Rectal smooth muscle tissue (tissue), 1 donor: Measurements from ENCODE around the gene MAST3.
"Not testable (repeated sequence)": the region's sequence is repeated elsewhere in the genome, so short reads cannot be mapped to it uniquely, and the experiment has no call there.

Experiments used
- H3K27ac ChIP-seq: one replicate; pipeline ENCODE4 v1.7.0; 2013; ENCODE audit warnings: low read depth, low read length, inconsistent platforms
- H3K27me3 ChIP-seq: one replicate; pipeline ENCODE4 v1.7.0; 2013; ENCODE audit warnings: low read length; ENCODE audit not compliant: control insufficient read depth, insufficient read depth
- H3K36me3 ChIP-seq: one replicate; pipeline ENCODE4 v1.7.0; 2013; ENCODE audit warnings: low read length; ENCODE audit not compliant: control insufficient read depth, insufficient read depth
- H3K4me1 ChIP-seq: one replicate; pipeline ENCODE4 v1.7.0; 2013; ENCODE audit warnings: low read length; ENCODE audit not compliant: control insufficient read depth, insufficient read depth
- H3K4me3 ChIP-seq: one replicate; pipeline ENCODE4 v1.7.0; 2013; ENCODE audit warnings: low read length
- H3K9ac ChIP-seq: one replicate; pipeline ENCODE4 v1.7.0; 2013; ENCODE audit warnings: low read length

The MAST3 gene

DNA sequence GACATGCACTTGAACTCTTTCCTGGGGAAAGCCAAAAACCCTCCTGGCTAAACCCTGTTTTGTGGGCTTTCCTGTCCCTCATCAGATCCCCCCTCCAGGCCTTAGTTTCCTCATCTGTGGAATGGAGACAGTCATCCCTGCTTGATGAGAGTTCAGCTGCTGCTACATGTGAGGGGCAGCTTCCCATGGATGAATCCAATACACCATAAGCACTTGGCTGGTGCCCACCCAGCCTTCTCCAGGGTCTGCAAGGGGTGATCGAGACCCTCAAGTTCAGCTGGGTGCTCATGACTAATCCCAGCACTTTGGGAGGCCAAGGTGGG, 32.4 kb upstream of the MAST3 start:
- Histone ChIP-seq H3K27ac (no peak overlapping the region), H3K36me3 (no peaks in the 10 kb centered on the region)

DNA sequence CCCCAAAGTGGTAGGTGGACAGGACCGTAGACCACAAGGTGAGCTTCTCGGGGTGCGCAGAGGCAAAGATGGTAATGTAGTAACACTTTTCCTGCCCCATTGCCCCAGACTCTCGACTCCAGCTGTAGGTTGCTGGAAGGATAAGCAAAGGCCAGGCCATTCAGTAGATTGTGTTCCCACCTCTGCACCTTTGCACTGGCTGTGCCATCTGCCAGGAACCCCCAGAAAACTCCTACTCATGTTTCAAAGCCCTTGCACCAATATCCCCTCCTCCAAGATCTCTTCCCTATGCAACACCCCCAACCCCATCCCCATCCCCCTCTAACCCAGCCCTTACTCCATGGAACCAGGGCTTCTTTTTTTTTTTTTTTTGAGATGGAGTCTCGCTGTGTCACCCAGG, 29.2 kb upstream of the MAST3 start:
- Histone ChIP-seq H3K4me3 (no peak overlapping the region), H3K27ac (no peak overlapping the region), H3K36me3 (no peaks in the 10 kb centered on the region), H3K4me1 (no peaks in the 10 kb centered on the region), H3K9ac (no peak overlapping the region), H3K27me3 (peaks cover 3% of the 10 kb centered on the region)

More for the DNA sequence above, 32.4 kb upstream of the MAST3 start:
- Histone ChIP-seq H3K27me3 (peaks cover 2% of the 10 kb centered on the region), H3K9ac (no peak overlapping the region), H3K4me1 (no peaks in the 10 kb centered on the region), H3K4me3 (no peak overlapping the region)

DNA sequence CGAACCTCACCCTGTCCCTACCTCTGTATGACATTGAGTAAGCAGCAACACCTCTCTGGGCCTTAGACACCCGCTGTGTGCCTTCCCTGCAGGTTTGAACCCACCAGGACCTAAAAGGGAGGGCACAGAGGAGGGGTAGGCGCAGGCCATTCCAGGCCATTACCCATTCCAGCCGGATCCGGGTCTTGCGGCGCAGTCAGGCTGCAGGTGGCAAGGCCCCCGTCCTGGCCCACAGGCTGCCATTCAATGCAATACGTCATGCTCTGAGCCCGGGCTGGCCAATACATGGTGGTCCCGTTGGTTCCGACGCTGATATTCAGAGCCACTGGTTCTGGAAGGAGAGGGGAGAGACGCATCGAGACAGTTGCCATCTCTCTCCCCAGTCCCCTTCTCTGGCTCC, 28.2 kb upstream of the MAST3 start:
- Histone ChIP-seq H3K27ac (no peak overlapping the region), H3K4me1 (no peaks in the 10 kb centered on the region), H3K4me3 (no peak overlapping the region), H3K9ac (no peak overlapping the region), H3K36me3 (no peaks in the 10 kb centered on the region), H3K27me3 (peaks cover 3% of the 10 kb centered on the region)

DNA sequence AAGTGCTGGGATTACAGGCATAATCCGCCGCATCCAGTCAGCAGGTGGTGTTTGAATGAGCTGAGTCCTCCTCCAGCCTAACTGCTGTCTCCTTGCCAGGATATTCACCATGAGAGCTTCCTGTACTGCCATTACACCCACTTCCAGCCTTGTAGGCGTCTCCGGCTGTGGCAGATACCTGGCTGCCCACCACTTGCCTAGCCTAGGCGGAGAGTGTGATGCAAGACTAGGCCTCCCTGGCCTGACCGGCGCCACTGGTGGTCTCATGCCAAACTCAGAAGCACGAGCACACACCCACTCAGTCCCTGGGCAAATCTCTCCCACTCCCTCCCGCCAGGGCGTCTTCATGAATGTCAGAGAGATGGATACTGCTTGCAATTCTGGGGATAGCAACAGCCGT, 27.4 kb upstream of the MAST3 start:
- H3K27me3 ChIP-seq = peaks cover 3% of the 10 kb centered on the region
- no peaks in the 10 kb centered on the region for H3K36me3 ChIP-seq
- no peaks in the 10 kb centered on the region for H3K4me1 ChIP-seq
- H3K9ac ChIP-seq = no peak overlapping the region
- H3K4me3 ChIP-seq = no peak overlapping the region
- no peak overlapping the region for H3K27ac ChIP-seq

DNA sequence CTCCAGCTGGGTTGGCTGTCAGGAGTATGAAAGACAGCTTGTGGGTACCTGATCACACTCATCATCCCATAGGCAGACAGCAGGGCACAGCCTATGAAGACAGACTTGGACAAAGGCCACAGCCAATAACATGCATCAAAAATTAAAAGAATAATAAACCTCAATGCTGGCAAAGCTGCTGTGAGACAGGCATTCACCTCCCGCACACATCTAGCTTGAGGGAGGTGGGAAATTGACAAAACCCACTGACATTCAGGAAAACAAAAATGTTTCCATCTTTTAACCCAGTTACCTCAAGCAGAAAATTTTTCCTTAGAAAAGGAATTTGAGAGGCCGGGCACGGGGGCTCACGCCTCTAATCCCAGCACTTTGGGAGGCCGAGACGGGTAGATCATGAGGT, 25.2 kb upstream of the MAST3 start:
- H3K4me1 ChIP-seq = no peaks in the 10 kb centered on the region
- no peak overlapping the region for H3K27ac ChIP-seq
- H3K27me3 ChIP-seq = peaks cover 3% of the 10 kb centered on the region
- H3K9ac ChIP-seq = no peak overlapping the region
- no peak overlapping the region for H3K4me3 ChIP-seq
- H3K36me3 ChIP-seq = no peaks in the 10 kb centered on the region

DNA sequence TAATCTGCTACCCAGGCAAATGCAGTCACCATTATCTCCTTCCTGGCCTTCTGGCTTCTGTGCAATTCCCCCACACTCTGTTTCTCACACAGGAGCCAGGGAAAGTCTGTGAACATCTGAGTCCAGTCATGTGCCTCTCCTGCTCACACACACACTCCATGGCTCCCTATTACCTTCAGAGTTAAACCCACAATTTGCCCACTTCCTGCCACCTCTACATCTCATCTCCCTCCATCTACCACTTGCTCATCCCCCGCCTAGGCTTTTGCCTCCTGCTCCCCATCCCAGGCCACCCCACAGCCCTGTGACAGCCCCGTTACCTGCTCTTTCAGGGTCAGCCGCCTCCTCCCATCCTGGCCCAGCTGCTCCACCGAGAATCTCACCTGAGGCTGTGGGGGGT, 24.4 kb upstream of the MAST3 start:
- Histone ChIP-seq H3K4me1 (no peaks in the 10 kb centered on the region), H3K36me3 (no peaks in the 10 kb centered on the region), H3K27me3 (peaks cover 3% of the 10 kb centered on the region), H3K27ac (no peak overlapping the region), H3K4me3 (no peak overlapping the region), H3K9ac (no peak overlapping the region)

DNA sequence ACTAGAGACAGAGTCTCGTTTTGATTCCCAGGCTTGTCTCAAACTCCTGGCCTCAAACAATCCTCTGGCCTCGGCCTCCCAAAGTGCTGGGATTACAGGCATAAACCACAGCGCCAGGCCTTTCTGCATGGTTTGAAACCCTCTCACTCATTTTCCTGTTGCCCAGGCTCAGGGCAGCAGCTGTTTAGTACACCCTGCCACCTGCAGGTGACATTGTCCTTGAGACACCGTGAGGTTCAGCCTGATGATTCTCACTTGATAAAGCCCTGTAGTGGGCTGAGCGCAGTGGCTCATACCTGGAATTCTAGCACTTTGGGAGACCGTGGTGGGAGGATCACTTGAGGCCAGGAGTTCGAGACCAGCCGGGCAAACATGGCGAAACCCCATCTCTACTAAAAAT, 23.4 kb upstream of the MAST3 start:
- H3K9ac ChIP-seq = no peak overlapping the region

DNA sequence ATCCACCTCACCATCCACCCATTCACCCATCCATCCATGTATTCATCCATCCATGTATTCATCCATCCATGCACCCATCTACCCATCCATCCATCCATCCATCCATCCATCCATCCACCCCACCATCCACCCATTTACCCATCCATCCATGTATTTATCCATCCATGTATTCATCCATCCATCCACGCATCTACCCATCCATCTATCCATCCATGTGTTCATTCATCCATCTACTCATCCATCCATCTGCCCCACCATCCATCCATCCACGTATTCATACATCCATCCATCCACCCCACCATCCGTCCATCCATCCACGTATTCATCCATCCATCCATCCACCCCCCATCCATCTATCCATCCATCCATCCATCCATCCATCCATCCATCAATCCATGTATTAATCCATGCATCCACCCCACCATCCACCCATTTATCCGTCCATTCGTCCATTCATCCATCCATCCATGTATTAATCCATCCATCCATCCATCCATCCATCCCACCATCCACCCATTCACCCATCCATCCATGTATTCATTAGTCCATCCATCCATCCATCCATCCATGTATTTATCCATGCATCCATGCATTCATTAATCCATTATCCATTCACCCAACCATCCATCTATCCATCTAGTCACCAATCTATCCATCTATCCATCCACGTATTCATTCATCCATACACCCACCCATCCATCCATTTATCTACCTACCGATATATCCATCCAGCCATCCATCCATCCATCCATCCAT, 13.5 kb upstream of the MAST3 start:
- no peaks in the 10 kb centered on the region for H3K4me1 ChIP-seq
- H3K36me3 ChIP-seq = no peaks in the 10 kb centered on the region
- no peak overlapping the region for H3K9ac ChIP-seq
- H3K4me3 ChIP-seq = no peak overlapping the region
- H3K27ac ChIP-seq = no peak overlapping the region
- H3K27me3 ChIP-seq = no peaks in the 10 kb centered on the region

More for the DNA sequence above, 23.4 kb upstream of the MAST3 start:
- Histone ChIP-seq H3K27ac (no peak overlapping the region), H3K4me1 (no peaks in the 10 kb centered on the region), H3K36me3 (no peaks in the 10 kb centered on the region), H3K27me3 (peaks cover 3% of the 10 kb centered on the region), H3K4me3 (no peak overlapping the region)

DNA sequence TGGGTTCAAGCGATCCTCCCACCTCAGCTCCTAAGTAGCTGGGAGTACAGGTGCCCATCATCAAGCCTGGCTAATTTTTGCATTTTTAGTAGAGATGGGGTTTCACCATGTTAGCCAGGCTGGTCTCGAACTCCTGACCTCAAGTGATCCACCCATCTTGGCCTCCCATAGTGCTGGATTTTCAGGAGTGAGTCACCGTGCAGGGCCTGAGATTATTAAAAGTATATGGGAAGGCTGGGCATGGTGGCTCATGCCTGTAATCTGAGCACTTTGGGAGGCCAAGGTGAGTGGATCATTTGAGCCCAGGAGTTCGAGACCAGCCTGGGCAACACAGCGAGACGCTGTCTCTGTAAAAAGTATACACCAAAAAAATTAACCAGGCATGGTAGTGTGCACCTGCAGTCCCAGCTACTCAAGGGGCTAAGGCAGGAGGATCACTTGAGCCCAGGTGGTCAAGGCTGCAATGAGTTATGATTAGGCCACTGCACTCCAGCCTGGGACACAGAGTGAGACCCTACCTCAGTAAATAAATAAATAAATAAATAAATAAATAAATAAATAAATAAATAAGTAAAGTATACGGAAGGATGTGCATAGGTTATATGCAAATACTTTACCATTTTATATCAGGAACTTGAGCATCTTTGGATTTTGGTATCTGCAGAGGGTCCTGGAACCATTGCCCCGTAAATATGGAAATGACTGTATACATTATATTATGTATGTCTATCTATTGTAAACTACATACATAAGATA, 11.7 kb upstream of the MAST3 start:
- Histone ChIP-seq H3K27ac (no peak overlapping the region), H3K4me1 (no peaks in the 10 kb centered on the region), H3K36me3 (no peaks in the 10 kb centered on the region), H3K9ac (no peak overlapping the region), H3K4me3 (no peak overlapping the region), H3K27me3 (no peaks in the 10 kb centered on the region)

DNA sequence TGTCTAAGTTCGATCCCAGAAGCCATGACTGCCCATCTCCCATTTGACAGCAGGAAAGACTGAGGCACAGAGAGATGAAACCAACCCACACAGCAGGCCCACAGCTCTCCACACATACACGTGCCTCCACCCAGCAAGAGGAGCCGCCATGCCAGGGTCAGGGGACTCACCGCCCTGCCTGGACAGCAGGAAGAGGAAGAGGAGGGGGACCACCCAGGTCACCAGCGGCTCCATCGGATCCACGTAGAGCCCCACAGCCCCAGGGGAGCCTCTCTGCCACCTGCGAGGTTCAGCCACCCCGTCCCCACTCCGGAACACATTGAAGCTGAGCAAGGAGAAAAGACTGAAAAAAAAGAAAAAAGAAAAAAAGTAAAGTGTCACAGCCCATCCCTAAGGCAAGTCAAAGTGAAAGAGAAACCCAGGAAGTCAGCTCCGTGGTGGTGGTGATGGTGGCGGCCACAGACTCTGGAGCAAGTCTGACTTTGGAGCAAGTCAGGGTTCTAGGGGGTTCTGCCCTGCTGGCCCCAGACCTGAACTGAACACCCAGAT, 10.9 kb upstream of the MAST3 start, which contains the start of gene IL12RB1:
IL12RB1 (minus strand) TSS at position 345 of the 549 bp plus-strand sequence; CDS start at position 234, 111 bp downstream.
- Histone ChIP-seq H3K27ac (no peak within 1 kb of the TSS), H3K9ac (no peak within 1 kb of the TSS), H3K36me3 (no peaks in the 10 kb centered on the region), H3K27me3 (no peaks in the 10 kb centered on the region), H3K4me3 (peak within 1 kb of the TSS; percentile 59), H3K4me1 (no peaks in the 10 kb centered on the region)

DNA sequence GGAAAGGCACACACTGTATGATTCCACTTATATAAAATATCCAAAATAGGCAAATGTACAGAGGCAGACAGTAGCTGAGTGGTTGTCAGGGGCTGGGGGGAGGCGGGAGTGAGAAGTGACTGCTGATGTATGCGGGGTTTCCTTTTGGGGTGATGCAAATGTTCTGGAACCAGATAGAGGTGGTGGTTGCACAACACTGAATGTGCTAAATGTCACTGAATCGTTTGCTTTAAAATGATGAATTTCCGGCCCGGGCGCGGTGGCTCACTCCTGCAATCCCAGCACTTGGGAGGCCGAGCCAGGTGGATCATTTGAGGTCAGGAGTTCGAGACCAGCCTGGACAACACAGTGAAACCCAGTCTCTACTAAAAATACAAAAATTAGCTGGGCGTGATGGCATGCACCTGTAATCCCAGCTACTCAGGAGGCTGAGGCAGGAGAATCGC, 8.5 kb upstream of the MAST3 start:
- not testable (repeated sequence) for H3K9ac ChIP-seq, H3K4me3 ChIP-seq, H3K36me3 ChIP-seq, H3K27ac ChIP-seq, H3K27me3 ChIP-seq, H3K4me1 ChIP-seq

DNA sequence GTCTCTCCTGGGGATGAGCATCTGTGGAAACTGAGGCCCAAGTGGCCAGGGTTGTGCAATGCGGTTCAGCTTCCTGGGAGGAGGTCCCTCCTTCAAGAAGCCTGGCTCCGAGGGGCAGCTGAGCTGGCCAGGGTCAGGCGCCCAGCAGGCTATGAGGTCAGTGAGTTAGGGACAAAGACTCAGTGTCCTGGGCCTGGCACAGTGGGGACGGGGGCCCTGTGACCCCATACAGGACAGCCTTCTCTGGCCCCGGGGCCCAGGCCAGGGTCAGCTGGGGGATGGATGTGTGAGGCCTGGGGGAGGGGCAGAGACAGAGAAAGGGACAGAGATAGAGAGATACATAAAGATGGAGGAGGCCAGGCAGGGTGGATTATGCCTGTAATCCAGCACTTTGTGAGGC, 7.9 kb upstream of the MAST3 start:
- H3K9ac ChIP-seq = no peak overlapping the region

More for the DNA sequence above, 7.9 kb upstream of the MAST3 start:
- no peak overlapping the region for H3K27ac ChIP-seq
- H3K4me3 ChIP-seq = no peak overlapping the region
- no peaks in the 10 kb centered on the region for H3K27me3 ChIP-seq
- no peaks in the 10 kb centered on the region for H3K36me3 ChIP-seq
- H3K4me1 ChIP-seq = no peaks in the 10 kb centered on the region
